B cell (primary cell): Measurements from ENCODE around the gene OSM.

Source experiments
- EZH2 ChIP-seq: IDR thresholded peaks from 2 replicates; pipeline ENCODE4 v1.6.1; 2012; ENCODE audit warnings: borderline replicate concordance, low read depth, mild to moderate bottlenecking, moderate library complexity, low read length; ENCODE audit not compliant: insufficient read depth, poor library complexity, severe bottlenecking
- TF ChIP-seq, protein P1 (sequence below): fragments of 200-600 bp; IDR thresholded peaks from one replicate; pipeline ENCODE4 v1.8.0; 2022; ENCODE audit warnings: antibody characterized with exemption, mild to moderate bottlenecking

DNA sequence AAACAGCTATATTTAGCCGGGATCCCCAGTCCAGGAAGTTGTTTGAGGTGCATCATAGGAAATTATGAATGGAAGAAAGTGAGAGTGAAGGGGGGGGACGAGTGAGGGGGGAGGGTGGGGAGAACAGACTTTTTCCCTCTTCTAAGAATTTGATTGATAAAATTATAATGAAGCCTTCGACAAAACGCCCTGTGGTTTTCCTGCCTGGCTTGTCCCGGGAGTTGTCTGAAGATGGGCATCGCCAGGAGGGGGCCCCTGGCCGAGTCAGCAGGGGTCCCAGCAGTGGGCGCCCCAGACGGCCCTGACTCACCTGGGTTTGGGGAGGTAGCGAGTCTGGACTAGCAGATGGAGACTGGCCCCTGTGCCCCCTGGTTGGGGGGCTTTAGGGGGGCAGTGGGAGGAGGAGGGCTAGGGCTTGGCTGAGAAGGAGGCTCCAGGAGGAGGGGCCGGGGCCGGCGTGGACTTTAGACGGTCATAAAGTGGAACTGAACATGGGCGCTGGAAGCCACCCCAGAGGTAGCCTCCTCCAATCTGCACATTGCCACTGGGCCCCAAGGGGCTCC lies 19.8 kb downstream of the OSM start:
- TF ChIP-seq, protein P1, sequence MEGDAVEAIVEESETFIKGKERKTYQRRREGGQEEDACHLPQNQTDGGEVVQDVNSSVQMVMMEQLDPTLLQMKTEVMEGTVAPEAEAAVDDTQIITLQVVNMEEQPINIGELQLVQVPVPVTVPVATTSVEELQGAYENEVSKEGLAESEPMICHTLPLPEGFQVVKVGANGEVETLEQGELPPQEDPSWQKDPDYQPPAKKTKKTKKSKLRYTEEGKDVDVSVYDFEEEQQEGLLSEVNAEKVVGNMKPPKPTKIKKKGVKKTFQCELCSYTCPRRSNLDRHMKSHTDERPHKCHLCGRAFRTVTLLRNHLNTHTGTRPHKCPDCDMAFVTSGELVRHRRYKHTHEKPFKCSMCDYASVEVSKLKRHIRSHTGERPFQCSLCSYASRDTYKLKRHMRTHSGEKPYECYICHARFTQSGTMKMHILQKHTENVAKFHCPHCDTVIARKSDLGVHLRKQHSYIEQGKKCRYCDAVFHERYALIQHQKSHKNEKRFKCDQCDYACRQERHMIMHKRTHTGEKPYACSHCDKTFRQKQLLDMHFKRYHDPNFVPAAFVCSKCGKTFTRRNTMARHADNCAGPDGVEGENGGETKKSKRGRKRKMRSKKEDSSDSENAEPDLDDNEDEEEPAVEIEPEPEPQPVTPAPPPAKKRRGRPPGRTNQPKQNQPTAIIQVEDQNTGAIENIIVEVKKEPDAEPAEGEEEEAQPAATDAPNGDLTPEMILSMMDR, result no peak
- TF ChIP-seq EZH2, result no peak
